Liver (tissue), 3 donors: ENCODE results near the gene KPNA4.

Experiments used
- ATF3 ChIP-seq: IDR thresholded peaks from 2 replicates; pipeline ENCODE4 v1.6.1; 2016; ENCODE audit warnings: antibody characterized with exemption
- CTCF ChIP-seq: fragments of 150-350 bp; IDR thresholded peaks from 2 replicates; pipeline ENCODE4 v1.5.1; 2017; ENCODE audit warnings: improper control_type of control experiment, low read depth, low read length; ENCODE audit not compliant: missing input control
- FOXA2 ChIP-seq: IDR thresholded peaks from 2 replicates; pipeline ENCODE4 v1.6.1; 2016; ENCODE audit warnings: antibody characterized with exemption
- MAX ChIP-seq: IDR thresholded peaks from 2 replicates; pipeline ENCODE4 v1.6.1; 2016; ENCODE audit warnings: antibody characterized with exemption
- RAD21 ChIP-seq, 2 donors: IDR thresholded peaks; 2 replicates each; pipeline ENCODE4 v1.6.1; 2016; ENCODE audit warnings: antibody characterized with exemption in 2 of 2, mild to moderate bottlenecking in 2 of 2
- REST ChIP-seq: IDR thresholded peaks from 2 replicates; pipeline ENCODE4 v1.6.1; 2016; ENCODE audit warnings: antibody characterized with exemption, mild to moderate bottlenecking
- RXRA ChIP-seq, 2 donors: IDR thresholded peaks; 2 replicates each; pipeline ENCODE4 v1.6.1; 2017 to 2018; ENCODE audit warnings: antibody characterized with exemption in 2 of 2, mild to moderate bottlenecking in 1 of 2
- YY1 ChIP-seq: IDR thresholded peaks from 2 replicates; pipeline ENCODE4 v1.6.1; 2016; ENCODE audit warnings: antibody characterized with exemption, mild to moderate bottlenecking
- donor health status: healthy.
- donor health status: healthy.

GRCh38 chr3:160486459-160486869 is 78.9 kb downstream of the KPNA4 start:
- TF ChIP-seq CTCF (peak; percentile 47), FOXA2 (no peak), MAX (no peak), REST (no peak), YY1 (no peak), ATF3 (no peak), RXRA (IDR thresholded peaks at IDR 0.05) (no peak), RAD21 (IDR thresholded peaks at IDR 0.05) (peak; percentile 47 to 49)
